Measurements from ENCODE around the gene PIEZO2.

PIEZO2 gene

DNA sequence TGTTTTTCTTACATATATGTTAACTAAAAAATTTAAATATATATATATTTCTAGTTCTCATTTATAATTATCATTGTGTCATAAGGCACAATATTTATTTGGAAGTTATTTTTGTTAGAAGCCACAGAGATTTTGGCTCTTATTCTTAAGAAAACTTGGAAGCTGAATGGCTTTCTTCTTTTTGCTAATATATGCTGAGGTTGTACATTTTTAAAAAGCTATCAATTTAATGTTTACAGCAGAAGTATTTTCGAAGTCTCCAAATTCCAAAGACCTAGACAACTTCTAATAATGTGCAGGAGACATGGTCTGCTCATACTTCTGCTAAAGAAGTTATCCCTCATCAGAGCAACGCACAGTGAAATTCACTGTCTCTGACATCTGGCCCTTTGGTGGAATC, 3.7 kb upstream of the PIEZO2 start:
- POLR2A ChIA-PET (ENCODE audit: low non-redundant PET) = no interaction called here

DNA sequence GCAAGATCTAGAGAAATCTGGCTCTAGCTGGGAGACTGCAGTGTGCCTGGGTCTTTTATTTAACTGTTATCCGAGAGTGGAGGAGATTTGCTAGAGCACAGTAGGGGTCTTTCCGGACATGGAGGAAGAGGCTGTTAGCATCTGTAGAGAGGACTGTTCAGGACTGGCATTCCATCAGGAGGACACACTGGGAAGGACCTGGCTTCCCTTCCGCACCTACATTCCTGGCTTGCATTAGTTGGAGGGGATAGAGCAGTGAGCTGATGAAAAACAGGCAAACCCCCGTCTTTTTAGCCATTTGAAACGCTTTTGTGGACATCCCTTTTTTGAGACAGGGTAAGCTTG, 874 bp upstream of the PIEZO2 start:
- ChIA-PET CTCF (interaction anchor here (0.5 to 1.6 kb wide), 2 partner anchors 51 to 299 kb away, joined by 4 to 8 read pairs; no protein-coding TSS in a partner anchor), POLR2A (ENCODE audit: low non-redundant PET) (no interaction called here)
- no peak for DNase-seq (ENCODE audit: low spot score)
- no peak overlapping the region for H3K27ac ChIP-seq
- TF ChIP-seq, protein P1, sequence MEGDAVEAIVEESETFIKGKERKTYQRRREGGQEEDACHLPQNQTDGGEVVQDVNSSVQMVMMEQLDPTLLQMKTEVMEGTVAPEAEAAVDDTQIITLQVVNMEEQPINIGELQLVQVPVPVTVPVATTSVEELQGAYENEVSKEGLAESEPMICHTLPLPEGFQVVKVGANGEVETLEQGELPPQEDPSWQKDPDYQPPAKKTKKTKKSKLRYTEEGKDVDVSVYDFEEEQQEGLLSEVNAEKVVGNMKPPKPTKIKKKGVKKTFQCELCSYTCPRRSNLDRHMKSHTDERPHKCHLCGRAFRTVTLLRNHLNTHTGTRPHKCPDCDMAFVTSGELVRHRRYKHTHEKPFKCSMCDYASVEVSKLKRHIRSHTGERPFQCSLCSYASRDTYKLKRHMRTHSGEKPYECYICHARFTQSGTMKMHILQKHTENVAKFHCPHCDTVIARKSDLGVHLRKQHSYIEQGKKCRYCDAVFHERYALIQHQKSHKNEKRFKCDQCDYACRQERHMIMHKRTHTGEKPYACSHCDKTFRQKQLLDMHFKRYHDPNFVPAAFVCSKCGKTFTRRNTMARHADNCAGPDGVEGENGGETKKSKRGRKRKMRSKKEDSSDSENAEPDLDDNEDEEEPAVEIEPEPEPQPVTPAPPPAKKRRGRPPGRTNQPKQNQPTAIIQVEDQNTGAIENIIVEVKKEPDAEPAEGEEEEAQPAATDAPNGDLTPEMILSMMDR (conservative IDR thresholded peaks at IDR 0.05; ENCODE audit: low read depth) = no peak

More for the DNA sequence above, 3.7 kb upstream of the PIEZO2 start:
- CTCF ChIA-PET = interaction anchor here (0.6 to 1.1 kb wide), 2 partner anchors 302 to 490 kb away, joined by 3 to 5 read pairs; no protein-coding TSS in a partner anchor
- DNase-seq (ENCODE audit: low spot score) = no peak
- TF ChIP-seq, protein P1 (conservative IDR thresholded peaks at IDR 0.05; ENCODE audit: low read depth) = no peak
- H3K27ac ChIP-seq = no peak overlapping the region

DNA sequence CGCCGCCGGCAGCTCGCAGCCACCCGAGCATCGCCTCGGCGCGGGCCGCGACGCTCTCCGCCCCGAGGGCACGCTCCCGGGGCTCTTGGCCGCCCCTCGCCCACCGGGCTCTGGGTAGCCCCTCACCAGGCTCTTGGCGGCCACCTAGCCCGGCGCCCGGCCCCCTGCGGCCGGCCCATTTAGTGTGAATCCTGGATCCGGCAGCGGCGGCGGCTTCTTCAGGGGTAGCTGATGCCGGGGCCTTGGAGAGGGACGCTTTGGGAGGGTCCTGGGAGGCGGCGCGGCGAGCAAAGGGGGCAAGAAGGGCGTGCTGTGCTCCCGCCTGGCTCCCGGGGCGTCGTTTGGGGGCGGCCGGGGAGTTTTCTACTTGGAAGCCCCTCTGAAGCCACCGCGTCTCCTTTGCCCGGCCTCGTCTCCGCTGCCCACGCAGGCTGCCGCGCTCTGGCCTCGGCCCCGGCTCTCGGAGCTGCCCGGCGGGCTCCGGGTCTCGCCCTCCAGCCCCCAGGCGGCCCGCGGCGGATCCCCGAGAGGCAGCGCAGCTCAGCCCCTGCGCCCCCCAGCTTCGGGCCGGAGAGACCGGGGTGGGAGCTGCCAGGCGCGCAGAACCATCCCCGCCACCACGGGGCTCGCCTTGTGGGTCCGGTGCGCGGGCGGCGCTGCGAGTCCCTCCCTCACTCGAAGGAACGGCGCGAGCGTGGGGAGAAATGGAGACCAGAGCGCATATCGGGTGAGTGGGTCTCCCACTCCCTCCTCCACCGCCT, 509 bp downstream of the PIEZO2 start:
- TF ChIP-seq, protein P1 (conservative IDR thresholded peaks at IDR 0.05; ENCODE audit: low read depth) = no peak
- DNase-seq (ENCODE audit: low spot score) = no peak
- H3K27ac ChIP-seq = no peak overlapping the region
- ChIA-PET POLR2A (ENCODE audit: low non-redundant PET) (no interaction called here), CTCF (no interaction called here)

DNA sequence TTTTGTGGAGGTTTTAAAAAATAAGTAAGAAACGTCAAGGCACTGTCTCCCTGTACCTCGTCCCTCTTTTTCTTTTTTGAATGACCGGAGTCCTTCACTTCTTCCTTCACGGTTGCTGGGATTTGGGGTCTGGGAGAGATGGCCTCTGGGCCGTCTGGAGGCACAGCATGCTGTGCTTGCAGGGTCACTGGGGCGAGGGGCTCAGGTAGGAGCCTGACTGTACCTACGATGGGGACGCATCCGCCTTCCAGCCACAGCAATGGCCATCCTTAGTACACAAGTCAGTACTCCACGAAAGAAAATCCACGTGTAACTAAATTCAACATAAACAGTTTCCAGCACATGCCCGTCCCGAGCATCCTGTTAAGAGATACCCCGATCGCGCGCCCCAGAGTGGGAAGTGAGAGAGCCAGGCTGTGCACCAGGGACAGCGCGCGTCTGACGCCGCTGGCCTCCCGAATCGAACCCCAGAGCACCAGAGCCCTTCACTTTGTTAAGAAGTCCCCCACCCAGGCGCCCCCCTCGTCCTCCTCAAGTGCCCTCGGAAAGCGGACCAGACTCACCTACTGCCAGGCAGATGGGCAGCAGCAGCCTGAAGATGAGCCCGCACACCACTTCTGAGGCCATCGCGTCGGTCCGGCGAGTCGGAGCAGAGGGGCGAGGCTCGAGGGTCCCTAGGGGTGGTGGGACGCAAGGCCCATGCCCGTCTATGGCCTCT, 1.2 kb downstream of the PIEZO2 start:
- POLR2A ChIA-PET (ENCODE audit: low non-redundant PET) = no interaction called here
- CTCF ChIA-PET = no interaction called here
- DNase-seq (ENCODE audit: low spot score) = no peak
- TF ChIP-seq, protein P1 (conservative IDR thresholded peaks at IDR 0.05; ENCODE audit: low read depth) = no peak
- no peak overlapping the region for H3K27ac ChIP-seq

DNA sequence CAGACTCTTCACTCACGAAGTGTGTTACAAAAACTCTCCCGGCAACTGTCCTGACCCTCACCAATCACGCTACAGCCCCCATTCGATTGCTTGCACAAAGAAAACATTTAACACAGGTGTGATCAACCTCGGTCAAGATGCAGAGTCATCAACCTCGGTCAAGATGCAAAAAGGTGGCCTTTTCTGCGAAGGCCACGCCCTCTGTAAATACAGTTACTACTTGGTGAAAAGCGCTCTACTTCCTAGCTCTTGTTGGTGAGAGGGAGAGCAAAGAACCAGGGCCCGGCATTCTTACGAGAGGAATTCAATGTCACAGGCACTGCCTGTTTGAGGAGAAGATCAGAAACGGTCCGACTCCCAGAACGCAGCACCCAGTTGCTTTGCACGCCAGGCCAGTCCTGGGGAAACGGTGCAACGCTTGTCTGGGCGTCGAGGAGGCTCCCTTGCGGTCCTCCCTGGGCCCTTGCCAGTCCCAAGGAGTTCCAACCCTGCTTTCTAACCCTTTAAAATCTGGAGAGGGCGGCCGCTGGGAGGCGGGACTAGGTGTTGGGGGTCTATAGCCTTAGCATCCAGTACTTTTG, 1.9 kb downstream of the PIEZO2 start:
- POLR2A ChIA-PET (ENCODE audit: low non-redundant PET) = no interaction called here
- DNase-seq (ENCODE audit: low spot score) = no peak
- TF ChIP-seq, protein P1 (conservative IDR thresholded peaks at IDR 0.05; ENCODE audit: low read depth) = no peak
- CTCF ChIA-PET = no interaction called here
- H3K27ac ChIP-seq = no peak overlapping the region

DNA sequence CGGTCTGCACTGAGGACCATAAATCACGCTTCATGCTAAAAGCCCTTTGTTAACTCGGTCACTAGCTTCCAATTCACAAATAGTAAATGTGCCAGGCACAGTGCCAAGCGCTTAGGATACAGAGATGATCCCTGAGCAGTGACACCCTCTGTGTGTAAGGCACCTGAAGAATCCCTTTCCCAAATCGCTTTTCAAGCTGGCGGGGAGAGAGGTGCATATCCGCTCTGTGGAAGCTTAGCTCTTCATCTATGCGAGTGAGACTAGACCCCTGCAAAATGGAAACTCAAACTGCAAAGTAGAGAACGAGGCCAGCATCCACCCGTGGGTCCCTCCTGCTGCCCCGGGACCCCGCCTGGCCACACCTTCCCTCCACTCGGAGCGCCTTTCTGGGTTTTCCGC, 2.4 kb downstream of the PIEZO2 start:
- ChIA-PET POLR2A (ENCODE audit: low non-redundant PET) (no interaction called here), CTCF (no interaction called here)
- DNase-seq (ENCODE audit: low spot score) = no peak
- TF ChIP-seq, protein P1 (conservative IDR thresholded peaks at IDR 0.05; ENCODE audit: low read depth) = no peak
- no peak overlapping the region for H3K27ac ChIP-seq
